Measurements from ENCODE around the gene U2AF2.

DNA sequence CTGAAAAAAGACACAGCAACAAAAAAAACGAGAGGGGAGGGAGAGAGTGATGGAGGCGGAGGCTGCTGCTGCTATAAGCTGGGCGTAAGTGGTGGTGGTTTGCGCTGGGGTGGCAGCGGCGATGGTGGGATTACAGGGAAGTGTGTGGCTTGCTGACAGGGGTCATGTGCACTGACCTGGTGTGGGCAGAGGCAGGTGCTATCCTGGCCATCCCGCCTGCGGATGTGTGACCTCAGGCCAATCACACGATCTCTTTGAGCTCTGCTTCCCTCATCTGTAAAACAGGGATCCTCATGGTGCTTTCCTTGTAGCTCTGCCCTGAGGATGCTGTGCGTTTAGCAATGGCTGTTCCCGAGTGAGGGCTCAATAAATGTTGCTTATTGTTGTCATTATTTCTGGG is 17.3 kb upstream of the U2AF2 start:
- TF ChIP-seq, protein P1, sequence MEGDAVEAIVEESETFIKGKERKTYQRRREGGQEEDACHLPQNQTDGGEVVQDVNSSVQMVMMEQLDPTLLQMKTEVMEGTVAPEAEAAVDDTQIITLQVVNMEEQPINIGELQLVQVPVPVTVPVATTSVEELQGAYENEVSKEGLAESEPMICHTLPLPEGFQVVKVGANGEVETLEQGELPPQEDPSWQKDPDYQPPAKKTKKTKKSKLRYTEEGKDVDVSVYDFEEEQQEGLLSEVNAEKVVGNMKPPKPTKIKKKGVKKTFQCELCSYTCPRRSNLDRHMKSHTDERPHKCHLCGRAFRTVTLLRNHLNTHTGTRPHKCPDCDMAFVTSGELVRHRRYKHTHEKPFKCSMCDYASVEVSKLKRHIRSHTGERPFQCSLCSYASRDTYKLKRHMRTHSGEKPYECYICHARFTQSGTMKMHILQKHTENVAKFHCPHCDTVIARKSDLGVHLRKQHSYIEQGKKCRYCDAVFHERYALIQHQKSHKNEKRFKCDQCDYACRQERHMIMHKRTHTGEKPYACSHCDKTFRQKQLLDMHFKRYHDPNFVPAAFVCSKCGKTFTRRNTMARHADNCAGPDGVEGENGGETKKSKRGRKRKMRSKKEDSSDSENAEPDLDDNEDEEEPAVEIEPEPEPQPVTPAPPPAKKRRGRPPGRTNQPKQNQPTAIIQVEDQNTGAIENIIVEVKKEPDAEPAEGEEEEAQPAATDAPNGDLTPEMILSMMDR (IDR thresholded peaks at IDR 0.05), result no peak
- TF ChIP-seq POLR2A (IDR thresholded peaks at IDR 0.05) (no peak), EP300 (IDR thresholded peaks at IDR 0.05) (no peak), POLR2AphosphoS5 (IDR thresholded peaks at IDR 0.05) (no peak)

Data from stomach (tissue), 4 donors.